NCI-H510A treated with DMSO at 0.1 percent for 48 hours (cell line): ENCODE results near the gene TMEM95.

ENCODE experiments used
- DNase-seq: peaks from one replicate; lab custom pipeline; 2025; lab: John Stamatoyannopoulos, UW

Gene TMEM95

DNA sequence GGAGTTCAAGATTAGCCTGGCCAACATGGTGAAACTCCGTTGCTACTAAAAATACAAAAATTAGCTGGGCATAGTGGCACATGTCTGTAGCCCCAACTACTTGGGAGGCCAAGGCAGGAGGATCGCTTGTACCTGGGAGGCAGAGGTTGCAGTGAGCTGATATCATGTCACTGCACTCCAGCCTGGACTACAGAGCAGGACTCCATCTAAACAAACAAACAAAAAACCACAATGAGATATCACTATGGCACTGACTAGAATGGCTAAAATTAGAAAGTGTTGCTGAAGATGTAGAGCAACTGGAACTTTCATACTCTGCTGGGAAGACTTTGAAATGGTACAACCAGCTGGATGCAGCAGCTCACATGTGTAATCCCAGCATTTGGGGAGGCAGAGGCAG lies 19.4 kb downstream of the TMEM95 start:
- no peak for DNase-seq

- no peak for DNase-seq
Observed at GRCh38 chr17:7379134-7379533, 24.2 kb downstream of the TMEM95 start.

DNA sequence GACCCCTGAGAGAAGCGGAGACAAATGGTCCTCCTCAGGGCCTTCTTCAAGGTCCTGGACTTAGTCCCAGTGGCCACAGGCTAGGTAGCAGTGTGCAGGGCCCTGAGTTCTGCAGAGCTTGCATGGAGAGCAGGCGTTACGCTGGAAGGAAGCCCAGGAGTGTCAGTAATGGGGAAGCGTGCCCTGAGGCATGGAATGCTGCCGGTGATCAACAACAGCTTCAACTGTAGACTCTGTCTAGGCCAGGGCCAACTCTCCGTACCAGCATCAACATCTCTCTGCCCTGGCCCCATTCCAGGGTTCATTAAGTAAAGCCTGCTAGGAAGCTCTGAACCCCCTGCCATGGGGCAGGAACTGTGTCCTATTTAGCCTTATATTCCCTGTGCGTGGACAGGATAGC lies 25.4 kb downstream of the TMEM95 start:
- no peak for DNase-seq

- no peak for DNase-seq
Observed at GRCh38 chr17:7380855-7381683, 26.1 kb downstream of the TMEM95 start, which contains the start of gene TNK1. Gene TNK1 (plus strand): TSS chr17:7381089. CDS start chr17:7382927, 1,838 bp downstream.

DNA sequence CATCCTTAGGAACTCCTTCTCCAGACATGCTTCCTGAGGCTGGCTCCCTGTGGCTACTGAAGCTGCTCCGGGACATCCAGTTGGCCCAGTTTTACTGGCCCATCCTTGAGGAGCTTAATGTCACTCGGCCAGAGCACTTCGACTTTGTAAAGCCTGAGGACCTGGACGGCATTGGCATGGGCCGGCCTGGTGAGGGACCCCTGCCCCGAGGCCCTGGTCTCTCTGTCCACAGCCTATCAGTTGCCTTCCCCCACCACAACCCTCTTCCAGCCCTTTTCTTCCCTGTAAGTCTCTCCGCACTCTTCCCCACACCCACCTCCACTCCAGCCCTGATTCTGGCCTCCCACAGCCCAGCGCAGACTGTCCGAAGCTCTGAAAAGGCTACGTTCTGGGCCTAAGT lies 27.9 kb downstream of the TMEM95 start:
- DNase-seq = no peak

DNA sequence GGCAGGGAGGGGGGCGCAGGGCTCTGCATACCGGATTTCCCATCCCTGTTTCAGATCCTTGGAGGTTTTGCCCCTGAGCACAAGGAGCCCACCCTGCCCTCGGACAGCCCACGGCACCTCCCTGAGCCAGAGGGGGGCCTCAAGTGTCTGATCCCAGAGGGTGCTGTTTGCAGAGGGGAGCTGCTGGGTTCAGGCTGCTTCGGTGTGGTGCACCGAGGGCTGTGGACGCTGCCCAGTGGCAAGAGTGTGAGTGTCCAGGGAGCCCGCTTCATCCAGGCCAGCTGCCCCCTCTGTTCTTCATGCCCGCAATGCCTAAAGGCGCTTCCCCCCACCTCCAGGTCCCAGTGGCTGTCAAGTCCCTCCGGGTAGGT lies 28.4 kb downstream of the TMEM95 start:
- DNase-seq = no peak

DNA sequence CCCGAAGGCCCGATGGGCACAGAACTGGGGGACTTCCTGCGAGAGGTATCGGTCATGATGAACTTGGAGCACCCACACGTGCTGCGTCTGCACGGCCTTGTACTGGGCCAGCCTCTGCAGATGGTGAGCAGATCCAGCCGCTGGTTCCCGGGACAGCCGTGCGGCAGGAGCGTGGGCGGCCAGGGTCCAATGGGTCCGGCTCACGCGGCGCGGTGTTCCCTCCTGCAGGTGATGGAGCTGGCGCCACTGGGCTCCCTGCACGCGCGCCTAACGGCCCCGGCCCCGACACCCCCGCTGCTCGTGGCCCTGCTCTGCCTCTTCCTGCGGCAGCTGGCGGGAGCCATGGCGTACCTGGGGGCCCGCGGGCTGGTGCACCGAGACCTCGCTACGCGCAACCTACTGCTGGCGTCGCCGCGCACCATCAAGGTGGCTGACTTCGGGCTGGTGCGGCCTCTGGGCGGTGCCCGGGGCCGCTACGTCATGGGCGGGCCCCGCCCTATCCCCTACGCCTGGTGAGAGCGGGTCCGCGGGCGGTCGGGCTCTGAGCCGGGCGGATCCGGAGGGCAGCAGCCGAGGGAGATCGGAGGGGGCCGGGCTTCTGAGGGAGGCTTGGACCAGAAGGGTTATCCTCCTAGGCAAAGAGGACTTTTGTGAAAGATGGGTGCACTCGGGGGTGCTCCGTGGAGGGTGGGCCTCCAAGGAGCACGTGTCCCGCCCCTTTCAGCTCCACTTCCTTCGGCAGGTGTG lies 29.0 kb downstream of the TMEM95 start:
- peak; percentile 69 for DNase-seq

GRCh38 chr17:7384489-7385081 lies 29.6 kb downstream of the TMEM95 start:
- DNase-seq = no peak

DNA sequence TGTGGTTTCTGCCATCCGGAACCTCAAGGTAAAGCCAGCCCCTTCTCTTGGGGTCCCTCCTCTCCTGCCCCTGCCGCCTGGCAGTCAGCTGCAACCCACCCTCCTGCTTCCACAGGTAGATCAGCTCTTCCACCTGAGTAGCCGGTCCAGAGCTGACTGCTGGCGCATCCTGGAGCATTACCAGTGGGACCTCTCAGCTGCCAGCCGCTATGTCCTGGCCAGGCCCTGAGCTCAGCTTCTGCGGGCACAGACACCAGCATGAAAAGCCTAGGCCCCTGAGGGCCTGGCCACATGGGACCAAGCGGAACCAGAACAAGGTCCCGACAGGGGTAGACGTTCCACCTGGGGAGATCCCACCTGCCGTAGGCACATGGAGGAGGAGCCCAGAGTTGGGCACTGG lies 33.9 kb downstream of the TMEM95 start:
- DNase-seq = no peak

DNA sequence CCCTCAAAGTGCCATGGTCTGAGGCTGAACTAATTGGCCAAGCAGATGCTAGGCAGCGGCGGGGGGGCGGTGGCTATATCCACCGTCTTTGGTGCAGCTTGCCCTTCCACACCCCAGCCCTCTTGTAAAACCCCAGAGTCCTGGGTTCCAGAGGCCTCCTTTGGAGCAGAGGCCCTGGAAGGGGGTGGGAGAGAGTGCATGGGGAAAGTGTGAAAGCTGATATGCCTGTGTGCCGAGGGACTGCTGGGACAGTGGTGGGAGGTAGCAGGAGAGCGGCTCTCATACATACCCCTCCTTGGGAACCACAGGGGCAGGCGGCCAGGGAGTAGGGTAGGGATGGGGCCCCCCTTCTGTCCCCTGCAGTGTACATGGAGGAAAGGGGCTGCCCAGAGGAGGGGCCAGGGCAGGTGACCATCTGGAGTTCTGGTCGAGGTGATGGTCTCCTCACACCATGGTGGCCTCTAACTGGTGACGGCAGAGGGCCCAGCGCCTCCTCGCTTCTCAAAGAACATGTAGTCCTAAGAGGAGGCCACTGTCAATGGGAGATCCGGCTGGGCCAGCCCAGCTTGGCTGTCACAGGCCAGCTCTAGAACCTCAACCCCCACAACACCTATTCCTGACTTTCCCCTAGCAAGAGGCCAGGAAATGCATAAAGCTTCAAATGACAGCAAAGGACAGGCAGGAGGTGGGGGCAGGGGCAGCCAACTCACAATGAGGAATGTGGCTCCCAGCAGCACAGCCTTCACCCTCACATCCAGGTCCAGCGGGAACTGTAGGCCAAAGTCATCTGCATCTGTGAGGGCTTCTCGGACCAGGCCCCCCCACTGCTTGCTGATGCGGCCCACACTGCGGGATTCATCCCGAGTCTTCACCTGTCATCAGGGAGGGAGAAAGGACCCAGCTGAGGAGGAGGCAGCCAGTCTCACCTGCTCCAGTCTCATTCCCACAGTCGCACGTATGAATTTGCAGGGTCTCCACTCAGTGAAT lies 35.3 kb downstream of the TMEM95 start:
- no peak for DNase-seq

GRCh38 chr17:7391307-7391706 lies 36.4 kb downstream of the TMEM95 start:
- DNase-seq = no peak

GRCh38 chr17:7392696-7393612 lies 38.0 kb downstream of the TMEM95 start:
- no peak for DNase-seq

DNA sequence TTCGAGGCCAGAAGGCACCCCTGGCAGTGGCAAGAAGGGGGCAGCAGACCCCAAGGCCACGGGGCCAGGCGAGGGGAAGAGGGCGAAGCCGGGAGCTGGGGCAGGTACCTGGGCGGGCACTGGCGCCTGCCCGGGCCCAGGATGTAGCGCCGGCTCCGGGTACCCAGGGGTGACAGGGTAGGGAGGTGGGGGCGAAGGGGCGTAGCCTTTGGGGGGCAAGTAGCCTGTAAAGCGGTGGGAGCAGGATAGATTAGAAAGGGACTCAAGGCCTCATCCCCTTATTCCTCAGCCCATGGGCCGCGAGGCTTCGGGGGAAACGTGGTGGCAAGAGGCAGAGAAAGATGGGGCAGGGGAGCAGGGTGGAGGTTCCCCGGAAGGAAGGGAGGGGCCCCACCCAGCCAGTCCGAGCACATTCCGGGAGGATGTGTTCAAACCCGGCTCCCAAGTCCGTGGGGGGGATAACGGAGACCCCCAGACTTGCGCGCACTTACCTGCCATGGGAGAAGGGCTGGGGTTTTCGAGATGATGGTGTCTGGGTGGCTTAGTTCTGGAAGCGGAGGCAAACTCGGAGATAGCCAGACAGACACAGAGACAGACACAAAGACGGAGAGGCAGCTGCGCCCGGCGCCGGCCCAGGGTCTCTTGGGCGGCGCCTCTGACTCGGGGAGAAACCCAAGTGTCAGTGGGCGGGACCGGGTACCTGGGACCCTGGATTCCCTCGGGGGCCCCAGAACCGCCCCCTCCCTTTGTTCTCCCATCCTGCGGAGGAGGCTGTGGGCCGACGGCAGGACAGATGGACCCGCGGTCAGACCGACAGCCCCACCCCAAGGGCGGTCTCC lies 38.9 kb downstream of the TMEM95 start:
- peak; percentile 57 for DNase-seq

- DNase-seq = peak; percentile 78
Observed at GRCh38 chr17:7394452-7395191, 39.7 kb downstream of the TMEM95 start, which contains the start of gene PLSCR3. Gene PLSCR3 (minus strand): TSS chr17:7394525. CDS start chr17:7394110, 415 bp downstream.

DNA sequence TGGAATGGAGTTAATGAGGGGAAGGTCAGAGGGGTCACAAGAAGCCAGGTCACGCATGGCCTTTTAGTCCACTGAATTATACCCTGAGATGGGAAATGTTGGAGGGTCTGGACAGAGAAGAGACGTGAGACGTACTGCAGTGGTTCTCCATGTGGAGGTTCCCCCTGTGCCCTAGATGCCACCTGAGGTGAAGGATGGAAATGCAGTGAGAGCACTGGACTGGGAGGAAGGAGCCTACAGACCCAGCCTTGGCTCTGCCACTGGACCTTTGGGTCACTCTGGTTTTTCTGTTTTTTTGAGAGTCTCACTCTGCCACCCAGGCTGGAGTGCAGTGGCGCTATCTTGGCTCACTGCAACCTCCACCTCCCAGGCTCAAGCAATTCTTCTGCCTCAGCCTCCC lies 41.2 kb downstream of the TMEM95 start:
- DNase-seq = no peak

DNA sequence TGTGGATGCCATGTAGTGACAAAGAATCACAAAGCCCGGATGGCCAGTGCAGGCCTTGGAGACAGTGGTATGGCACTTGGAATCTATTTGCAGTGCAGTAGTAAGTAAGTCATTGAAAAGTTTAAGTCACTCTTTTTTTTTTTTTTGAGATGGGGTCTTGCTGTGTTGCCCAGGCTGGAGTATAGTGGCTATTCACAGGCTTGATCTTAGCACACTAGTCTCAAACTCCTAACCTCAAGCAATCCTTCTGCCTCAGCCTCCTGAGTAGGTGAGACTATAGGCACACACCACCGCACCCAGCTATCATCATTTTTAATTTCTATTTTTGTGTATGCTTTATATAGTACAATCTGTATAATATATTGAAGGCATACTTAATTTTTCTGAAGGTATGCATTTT lies 43.7 kb downstream of the TMEM95 start:
- DNase-seq = no peak

- DNase-seq = no peak
Observed at GRCh38 chr17:7403043-7403726, 48.2 kb downstream of the TMEM95 start.

GRCh38 chr17:7403727-7403976 lies 48.7 kb downstream of the TMEM95 start:
- DNase-seq = peak; percentile 87
